ENCODE results near the gene B3GALT5.

The B3GALT5 gene

DNA sequence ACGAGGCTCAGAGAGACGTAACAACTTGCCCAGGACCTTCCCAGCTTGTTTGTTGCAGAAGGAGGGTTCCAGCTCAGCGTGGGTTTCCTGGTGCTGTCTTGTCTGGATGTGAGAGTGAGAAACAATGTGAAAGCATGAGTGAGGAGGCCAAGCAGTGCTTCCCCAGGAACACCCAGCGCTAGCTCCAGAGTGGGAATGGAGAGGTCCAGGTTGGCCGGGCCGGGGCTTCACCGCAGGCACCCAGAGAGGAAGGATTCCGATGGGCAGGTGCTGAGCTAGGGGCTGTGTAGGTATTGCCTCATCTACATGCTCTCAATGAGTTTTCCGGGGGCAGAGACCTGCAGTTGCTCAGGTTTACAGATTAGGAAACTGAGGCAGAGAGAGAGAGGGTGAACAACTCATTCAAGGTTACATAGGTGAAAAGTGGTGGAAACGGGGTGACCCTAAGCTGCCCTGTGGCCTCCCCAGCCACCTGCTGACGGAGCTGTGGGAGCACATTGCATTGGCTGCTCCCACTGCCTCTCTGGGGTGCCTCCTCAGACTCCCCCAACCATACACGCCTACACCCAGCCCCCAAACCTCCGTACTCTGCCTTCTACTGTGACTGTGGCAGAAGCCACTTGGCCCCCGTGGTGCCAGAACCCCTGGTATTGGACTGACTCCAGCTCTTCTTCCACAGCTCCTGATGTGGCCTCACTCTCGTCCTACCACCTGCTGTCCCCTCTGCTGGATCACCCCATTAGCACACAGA, 51.2 kb downstream of the B3GALT5 start:
- Histone ChIP-seq H3F3A (ENCODE audit: insufficient read depth, low read length) (no peaks in the 10 kb centered on the region), H3K9me3 (replicated peaks; ENCODE audit: insufficient read depth, low read length) (no peaks in the 10 kb centered on the region), H3K79me2 (ENCODE audit: low read length) (no peaks in the 10 kb centered on the region), H3K9me2 (replicated peaks; ENCODE audit: insufficient read depth, low read length) (no peaks in the 10 kb centered on the region), H3K4me2 (ENCODE audit: low read depth, low read length) (no peak overlapping the region), H3K36me3 (replicated peaks; ENCODE audit: insufficient read depth, low read length) (no peaks in the 10 kb centered on the region), H4K20me1 (ENCODE audit: insufficient read depth, low read length) (no peaks in the 10 kb centered on the region), H3K4me1 (ENCODE audit: low read length) (peaks cover 26% of the 10 kb centered on the region), H2AFZ (ENCODE audit: low read length) (no peak overlapping the region), H3K27ac (ENCODE audit: low read length) (no peak overlapping the region), H3K4me3 (ENCODE audit: low read length) (no peak overlapping the region), H3K9ac (ENCODE audit: low read length) (no peak overlapping the region), H3K27me3 (replicated peaks; ENCODE audit: insufficient read depth, low read length) (no peaks in the 10 kb centered on the region)
- TF ChIP-seq EZH2phosphoT487 (IDR thresholded peaks at IDR 0.05; ENCODE audit: low read length) (no peak), EZH2 (optimal IDR thresholded peaks at IDR 0.05; ENCODE audit: low read depth, low read length) (no peak)
- TF ChIP-seq, protein P1, sequence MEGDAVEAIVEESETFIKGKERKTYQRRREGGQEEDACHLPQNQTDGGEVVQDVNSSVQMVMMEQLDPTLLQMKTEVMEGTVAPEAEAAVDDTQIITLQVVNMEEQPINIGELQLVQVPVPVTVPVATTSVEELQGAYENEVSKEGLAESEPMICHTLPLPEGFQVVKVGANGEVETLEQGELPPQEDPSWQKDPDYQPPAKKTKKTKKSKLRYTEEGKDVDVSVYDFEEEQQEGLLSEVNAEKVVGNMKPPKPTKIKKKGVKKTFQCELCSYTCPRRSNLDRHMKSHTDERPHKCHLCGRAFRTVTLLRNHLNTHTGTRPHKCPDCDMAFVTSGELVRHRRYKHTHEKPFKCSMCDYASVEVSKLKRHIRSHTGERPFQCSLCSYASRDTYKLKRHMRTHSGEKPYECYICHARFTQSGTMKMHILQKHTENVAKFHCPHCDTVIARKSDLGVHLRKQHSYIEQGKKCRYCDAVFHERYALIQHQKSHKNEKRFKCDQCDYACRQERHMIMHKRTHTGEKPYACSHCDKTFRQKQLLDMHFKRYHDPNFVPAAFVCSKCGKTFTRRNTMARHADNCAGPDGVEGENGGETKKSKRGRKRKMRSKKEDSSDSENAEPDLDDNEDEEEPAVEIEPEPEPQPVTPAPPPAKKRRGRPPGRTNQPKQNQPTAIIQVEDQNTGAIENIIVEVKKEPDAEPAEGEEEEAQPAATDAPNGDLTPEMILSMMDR (IDR thresholded peaks at IDR 0.05; ENCODE audit: low read length), result no peak
- DNase-seq, result no peak

DNA sequence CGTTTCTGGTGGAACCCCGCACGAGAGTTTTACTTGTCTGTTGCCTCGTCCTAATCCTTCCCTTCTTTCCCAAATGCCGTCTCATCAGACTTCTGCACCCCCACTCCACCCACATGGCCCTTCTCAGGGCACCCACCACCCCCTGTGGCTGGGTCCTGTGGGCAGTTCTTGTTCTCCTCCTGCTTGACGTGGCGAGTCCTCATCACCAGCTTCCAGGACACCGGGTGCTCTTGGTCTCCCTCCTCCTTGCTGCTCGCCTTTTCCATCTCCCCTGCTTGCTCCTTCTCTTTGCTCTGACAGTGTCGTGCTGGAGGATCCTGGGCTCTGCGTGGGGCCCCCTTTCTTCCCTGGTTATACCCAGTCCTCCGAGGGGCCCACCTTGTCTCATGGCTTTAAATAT, 51.8 kb downstream of the B3GALT5 start:
- DNase-seq, result no peak
- TF ChIP-seq, protein P1 (IDR thresholded peaks at IDR 0.05; ENCODE audit: low read length), result no peak
- no peak for TF ChIP-seq EZH2phosphoT487 (IDR thresholded peaks at IDR 0.05; ENCODE audit: low read length)
- no peak for TF ChIP-seq EZH2 (optimal IDR thresholded peaks at IDR 0.05; ENCODE audit: low read depth, low read length)
- Histone ChIP-seq H3K4me1 (ENCODE audit: low read length) (peaks cover 19% of the 10 kb centered on the region), H3K4me2 (ENCODE audit: low read depth, low read length) (no peak overlapping the region), H3K79me2 (ENCODE audit: low read length) (no peaks in the 10 kb centered on the region), H3K4me3 (ENCODE audit: low read length) (no peak overlapping the region), H3K9me3 (replicated peaks; ENCODE audit: insufficient read depth, low read length) (no peaks in the 10 kb centered on the region), H3K9me2 (replicated peaks; ENCODE audit: insufficient read depth, low read length) (no peaks in the 10 kb centered on the region), H3K36me3 (replicated peaks; ENCODE audit: insufficient read depth, low read length) (no peaks in the 10 kb centered on the region), H3K27ac (ENCODE audit: low read length) (no peak overlapping the region), H3K27me3 (replicated peaks; ENCODE audit: insufficient read depth, low read length) (no peaks in the 10 kb centered on the region), H3K9ac (ENCODE audit: low read length) (no peak overlapping the region), H4K20me1 (ENCODE audit: insufficient read depth, low read length) (no peaks in the 10 kb centered on the region), H3F3A (ENCODE audit: insufficient read depth, low read length) (no peaks in the 10 kb centered on the region), H2AFZ (ENCODE audit: low read length) (no peak overlapping the region)

DNA sequence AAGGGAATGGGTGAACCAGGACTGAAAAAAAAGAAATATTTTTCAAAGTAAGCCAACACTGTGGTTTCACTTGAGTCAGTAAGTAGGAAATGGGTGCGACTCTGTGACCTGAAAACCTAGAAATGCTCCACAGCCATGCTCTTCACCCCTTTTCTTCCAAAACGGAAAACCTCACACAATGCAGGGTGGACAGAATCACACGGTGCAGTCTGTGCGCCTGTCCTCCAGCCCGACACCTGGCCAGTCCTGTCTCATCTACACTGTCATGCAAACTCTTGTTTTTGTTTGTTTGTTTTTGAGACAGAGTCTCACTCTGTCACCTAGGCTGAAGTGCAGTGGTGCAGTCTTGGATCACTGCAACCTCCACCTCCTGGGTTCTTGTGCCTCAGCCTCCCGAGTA, 53.3 kb downstream of the B3GALT5 start:
- H4K20me1 ChIP-seq (ENCODE audit: insufficient read depth, low read length), result no peaks in the 10 kb centered on the region
- no peak overlapping the region for H3K9ac ChIP-seq (ENCODE audit: low read length)
- peak; percentile 73 for DNase-seq
- no peak overlapping the region for H3K4me3 ChIP-seq (ENCODE audit: low read length)
- peaks cover 18% of the 10 kb centered on the region; the same call in 1 of the 2 replicates for H3K4me1 ChIP-seq (ENCODE audit: low read length)
- no peaks in the 10 kb centered on the region for H3K9me2 ChIP-seq (replicated peaks; ENCODE audit: insufficient read depth, low read length)
- H3K36me3 ChIP-seq (replicated peaks; ENCODE audit: insufficient read depth, low read length), result no peaks in the 10 kb centered on the region
- H3K27ac ChIP-seq (ENCODE audit: low read length), result peak overlapping the region; percentile 59; the same call in 1 of the 2 replicates
- no peaks in the 10 kb centered on the region for H3K79me2 ChIP-seq (ENCODE audit: low read length)
- TF ChIP-seq EZH2phosphoT487 (IDR thresholded peaks at IDR 0.05; ENCODE audit: low read length), result no peak
- TF ChIP-seq EZH2 (optimal IDR thresholded peaks at IDR 0.05; ENCODE audit: low read depth, low read length), result no peak
- TF ChIP-seq, protein P1 (IDR thresholded peaks at IDR 0.05; ENCODE audit: low read length), result no peak
- H3K27me3 ChIP-seq (replicated peaks; ENCODE audit: insufficient read depth, low read length), result no peaks in the 10 kb centered on the region
- H2AFZ ChIP-seq (ENCODE audit: low read length), result no peak overlapping the region
- peak overlapping the region; percentile 22; the same call in 1 of the 2 replicates for H3K4me2 ChIP-seq (ENCODE audit: low read depth, low read length)
- H3K9me3 ChIP-seq (replicated peaks; ENCODE audit: insufficient read depth, low read length), result no peaks in the 10 kb centered on the region
- H3F3A ChIP-seq (ENCODE audit: insufficient read depth, low read length), result no peaks in the 10 kb centered on the region

Measured in MM.1S (cell line).